ENCODE data around the gene SRPK1.

SRPK1 gene

DNA sequence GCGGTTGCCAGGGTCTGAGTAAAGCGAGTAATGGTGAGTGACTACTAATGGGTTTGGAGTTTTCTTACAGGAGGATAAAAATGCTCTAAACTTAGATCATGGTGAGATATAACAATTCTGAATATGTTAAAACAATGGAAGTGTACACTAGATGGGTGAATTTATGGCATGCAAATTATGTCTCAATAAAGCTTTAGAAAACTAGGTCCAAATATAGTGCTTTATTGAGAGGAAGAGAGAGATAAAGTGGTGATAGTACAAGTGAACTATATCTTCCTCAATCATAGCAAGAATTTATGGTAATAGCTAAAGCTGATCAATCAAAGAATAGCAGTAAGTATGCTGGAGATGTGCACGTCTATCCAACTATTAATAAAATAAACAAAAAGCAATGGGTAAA lies 23.9 kb downstream of the SRPK1 start:
- DNase-seq, result no peak

- no peak for DNase-seq
Observed at GRCh38 chr6:35896228-35896627, 24.7 kb downstream of the SRPK1 start.

GRCh38 chr6:35895560-35895959 lies 25.3 kb downstream of the SRPK1 start:
- DNase-seq, result no peak

- DNase-seq, result no peak
Observed at GRCh38 chr6:35894776-35895175, 26.1 kb downstream of the SRPK1 start.

- DNase-seq, result no peak
Observed at GRCh38 chr6:35893246-35893645, 27.7 kb downstream of the SRPK1 start.

DNA sequence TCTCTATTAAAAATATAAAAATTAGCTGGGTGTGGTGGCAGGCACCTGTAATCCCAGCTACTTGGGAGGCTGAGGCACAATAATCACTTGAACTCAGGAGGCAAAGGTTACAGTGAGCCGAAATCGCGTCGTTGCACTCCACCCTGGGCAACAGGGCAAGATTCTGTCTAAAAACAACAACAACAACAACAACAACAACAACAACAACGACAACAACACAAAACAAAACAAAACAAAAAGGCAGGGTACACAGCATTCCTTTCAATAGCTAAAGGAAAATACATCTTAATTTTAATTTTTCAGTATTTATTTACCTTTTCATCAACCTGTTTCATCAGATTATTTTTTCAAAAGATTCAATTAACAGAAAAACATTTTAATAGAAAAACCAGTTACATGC lies 28.4 kb downstream of the SRPK1 start:
- no peak for DNase-seq

- no peak for DNase-seq
Observed at GRCh38 chr6:35879151-35879550, 41.7 kb downstream of the SRPK1 start.

DNA sequence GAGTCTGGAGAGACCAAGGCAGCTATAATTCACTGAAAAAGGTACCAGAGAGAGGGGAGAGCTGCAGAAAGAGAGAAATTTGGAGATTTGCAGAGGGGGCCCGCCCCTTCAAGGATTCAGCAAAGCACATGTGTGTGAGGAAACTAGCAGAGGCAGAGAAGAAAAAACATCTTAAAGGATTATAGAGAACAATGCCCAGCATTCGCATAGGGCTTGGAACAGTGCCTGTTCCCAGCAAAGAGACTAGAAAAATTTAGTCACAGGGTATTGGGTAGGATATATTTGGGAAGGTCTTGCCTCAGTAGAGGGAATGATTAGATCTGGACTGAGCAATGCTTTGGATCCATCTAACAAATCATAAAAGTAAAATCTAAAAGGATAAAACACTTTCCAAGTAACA lies 44.0 kb downstream of the SRPK1 start:
- no peak for DNase-seq

DNA sequence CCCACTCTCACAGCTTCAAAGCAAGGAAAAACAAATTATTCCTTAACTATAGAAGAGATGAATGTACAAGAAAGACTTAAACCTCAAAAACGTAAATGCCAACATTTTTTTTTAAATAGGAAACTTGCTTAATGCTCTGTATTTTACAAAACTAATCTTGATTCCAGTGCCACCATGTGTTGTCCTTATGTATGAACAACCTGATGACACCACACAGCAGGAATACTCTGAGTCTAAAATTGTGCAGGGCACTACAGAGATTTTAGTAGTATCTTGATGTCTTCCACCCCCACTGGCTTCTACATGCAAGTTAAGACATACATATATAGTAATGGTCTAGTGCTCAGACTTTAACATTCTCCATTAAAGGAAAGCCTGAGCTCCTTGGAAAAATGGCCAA lies 46.2 kb downstream of the SRPK1 start:
- DNase-seq, result no peak

DNA sequence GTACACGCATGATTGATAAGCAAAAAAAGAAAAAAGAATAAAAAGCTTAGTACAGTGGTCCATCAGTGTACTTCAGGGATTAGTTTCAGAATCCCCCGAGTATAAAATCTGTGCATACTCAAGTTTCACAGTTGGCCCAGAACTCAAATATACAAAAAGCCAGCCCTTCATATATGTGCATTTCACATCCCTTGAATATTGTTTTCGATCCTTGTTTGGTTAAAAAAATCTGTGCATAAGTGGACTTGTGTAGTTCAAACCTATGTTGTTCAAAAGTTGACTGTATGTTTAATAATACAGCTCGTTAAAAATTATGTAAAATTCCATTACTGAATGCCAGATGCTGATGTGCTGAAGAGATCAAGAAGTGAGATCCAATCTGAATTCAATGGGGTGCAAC lies 61.5 kb downstream of the SRPK1 start:
- DNase-seq, result no peak

DNA sequence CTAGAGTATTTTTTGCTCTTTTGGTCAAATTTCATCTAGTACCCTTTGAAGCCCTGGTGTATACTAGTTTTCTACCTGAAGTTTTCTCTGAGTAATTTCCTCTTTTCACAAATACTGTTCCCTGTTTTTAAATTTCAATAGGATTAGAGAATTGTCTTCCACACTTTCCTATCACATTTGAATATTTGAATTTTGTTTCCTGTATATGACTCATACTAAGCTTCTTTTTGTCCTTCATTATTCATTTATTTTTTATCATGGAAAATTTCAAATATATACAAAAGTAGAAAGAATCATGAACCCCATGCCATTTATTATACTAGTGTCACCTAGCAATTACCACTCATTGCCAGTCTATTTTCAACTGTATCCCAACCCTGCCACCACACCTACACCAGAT lies 63.0 kb downstream of the SRPK1 start:
- DNase-seq, result no peak

DNA sequence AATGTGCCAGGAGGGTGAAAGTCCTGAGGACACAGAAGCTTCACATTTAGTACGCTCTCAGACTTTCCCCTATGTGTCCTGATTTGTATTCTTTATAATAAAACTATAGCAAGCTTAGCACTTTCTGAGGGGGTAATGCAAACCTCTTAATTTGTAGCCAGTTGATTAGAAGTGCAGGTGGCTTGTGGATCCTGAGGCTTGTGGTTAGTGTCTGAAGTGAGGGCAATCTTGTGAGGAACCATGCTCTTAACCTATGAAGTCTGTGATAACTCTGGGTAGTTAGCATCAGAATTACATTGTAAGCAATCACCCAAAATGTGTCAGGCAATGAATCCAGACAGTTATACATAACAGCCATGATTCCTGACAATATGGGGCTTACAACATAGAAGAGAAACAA lies 64.6 kb downstream of the SRPK1 start:
- DNase-seq, result no peak

GRCh38 chr6:35852994-35853393 lies 67.9 kb downstream of the SRPK1 start:
- DNase-seq, result no peak

DNA sequence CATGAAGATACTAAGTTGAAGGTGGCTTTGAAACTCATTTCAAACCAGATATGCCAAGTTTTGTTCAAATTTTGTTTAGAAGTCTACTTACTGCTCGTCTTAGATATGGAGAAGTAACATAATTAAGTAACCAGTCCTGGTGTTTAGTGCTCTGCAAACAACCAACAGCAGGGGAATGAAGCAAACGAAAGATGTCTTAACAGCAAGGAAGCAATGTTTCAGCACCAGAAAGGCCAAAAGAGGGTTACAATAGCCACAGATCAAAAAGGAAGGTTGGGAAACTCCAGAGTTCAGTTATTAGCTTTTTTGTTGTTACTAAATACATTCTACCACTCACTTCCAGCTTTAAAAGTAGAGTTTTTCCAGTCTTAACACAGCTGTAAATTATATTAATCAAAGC lies 70.7 kb downstream of the SRPK1 start:
- DNase-seq, result no peak

- DNase-seq, result no peak
Observed at GRCh38 chr6:35844290-35844689, 76.6 kb downstream of the SRPK1 start.

DNA sequence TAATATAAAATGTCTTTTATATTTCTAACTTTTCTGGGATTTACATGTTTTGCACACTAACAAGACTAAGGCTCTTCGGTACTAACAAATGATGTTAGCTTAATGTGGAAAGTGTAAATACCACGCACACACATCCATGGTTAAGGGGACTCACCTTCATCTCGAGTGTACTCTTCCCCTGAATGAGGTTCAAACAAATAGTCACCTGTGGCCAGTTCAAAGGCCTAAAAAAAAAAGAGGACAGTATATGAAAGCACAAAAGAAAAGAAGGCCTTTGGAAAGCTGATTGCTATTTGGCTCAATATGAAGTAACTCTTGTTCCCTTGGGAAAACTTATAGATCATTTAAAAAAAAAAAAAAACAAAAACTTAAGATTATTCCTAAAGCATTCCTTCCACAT lies 78.5 kb downstream of the SRPK1 start:
- DNase-seq, result no peak

DNA sequence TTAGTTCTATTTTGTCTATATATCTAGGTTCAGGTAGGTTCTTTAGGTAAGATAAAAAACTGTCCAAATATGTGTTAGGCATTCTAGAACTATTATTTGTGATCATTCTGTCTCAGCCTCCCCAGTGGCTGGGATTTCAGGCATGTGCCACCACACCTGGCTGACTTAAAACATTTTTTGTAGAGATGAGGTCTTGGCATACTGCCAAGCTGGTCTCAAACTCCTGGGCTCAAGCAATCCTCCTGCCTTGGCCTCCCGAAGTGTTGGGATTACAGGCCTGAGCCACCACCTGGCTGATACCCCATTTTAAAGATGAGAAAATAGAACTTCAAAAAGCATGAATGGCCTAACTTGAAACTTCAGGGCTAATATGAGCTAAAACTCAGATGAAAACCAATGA lies 81.9 kb downstream of the SRPK1 start:
- DNase-seq, result no peak

- DNase-seq, result no peak
Observed at GRCh38 chr6:35833536-35833935, 87.4 kb downstream of the SRPK1 start.

DNA sequence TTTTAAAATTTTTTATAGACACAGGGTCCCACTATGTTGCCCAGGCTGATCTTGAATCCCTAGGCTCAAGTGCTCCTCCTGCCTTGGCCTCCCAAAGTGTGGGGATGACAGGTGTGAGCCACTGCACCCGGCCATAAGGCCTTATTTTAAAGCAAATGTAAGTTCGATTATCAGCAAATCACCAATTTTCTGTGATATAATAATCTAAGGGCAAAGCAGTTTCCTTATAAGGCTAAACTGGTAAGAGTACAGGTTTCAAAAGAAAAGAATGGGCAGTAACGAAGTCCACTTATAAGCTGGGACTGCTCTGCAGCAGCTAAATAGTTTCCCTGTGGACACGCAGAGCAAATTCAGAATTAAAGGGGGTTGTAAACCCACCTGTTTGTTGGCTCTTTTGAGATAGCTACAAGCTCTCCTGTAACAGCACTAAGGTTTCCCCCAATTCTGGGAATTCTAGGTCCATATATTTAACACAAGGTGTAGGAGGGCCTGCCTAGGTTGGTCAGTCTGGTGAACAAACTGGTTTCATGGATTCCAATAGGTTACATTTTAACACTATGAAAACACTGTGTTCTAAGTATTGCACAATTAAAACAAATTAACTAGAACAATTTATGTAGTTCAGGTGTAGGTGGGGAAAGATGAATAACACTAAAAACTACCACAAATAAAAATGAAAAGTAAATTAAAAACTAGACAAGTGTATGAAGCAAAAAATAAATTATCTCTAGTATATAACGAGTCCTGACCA lies 89.5 kb downstream of the SRPK1 start:
- no peak for DNase-seq

DNA sequence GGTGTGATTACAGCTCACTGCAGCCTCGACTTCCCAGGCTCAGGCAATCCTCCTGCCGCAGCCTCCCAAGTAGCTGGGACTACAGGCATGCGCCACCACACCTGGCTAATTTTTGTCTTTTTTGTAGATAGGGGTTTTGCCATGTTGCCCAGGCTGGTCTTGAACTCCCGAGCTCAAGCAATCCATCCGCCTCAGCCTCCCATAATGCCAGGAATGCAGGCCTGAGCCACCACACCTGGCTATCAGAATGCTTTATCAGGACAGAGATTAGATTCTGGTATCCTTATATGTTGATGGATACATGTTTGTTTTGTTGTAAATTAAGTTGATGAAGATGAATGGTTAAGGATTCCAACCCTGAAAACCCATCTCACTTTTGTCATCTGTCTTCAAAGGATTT lies 91.6 kb downstream of the SRPK1 start:
- no peak for DNase-seq

DNA sequence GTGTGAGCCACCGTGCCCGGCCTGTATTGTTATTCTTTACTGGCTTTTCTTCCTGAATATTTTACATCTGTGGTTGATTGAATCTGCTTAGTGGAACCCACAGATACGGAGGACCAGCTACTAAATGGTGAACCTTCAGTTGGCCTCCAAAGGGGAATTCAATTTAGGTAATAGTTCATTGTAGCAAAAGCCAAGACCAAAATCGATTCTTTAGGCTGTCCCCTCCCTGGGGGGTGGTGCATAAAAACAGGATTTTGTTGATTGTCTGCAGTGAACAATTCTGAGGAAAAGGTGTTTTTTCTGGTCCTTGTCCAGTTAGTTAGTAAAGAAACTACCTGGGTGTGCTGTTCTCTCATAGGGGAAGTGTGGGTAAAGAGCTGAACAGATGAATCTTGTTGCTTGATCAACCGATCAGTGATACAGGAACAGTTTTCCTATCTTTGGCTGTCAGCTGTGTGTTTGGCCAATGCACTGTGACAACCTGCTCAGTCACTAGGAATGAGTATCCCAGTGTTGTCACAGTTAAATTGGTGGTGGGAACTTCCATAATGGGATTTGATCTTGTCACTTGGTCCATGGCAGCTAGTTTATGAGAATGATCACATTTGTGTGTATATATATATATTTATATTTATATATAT lies 96.2 kb downstream of the SRPK1 start:
- DNase-seq, result no peak

DNA sequence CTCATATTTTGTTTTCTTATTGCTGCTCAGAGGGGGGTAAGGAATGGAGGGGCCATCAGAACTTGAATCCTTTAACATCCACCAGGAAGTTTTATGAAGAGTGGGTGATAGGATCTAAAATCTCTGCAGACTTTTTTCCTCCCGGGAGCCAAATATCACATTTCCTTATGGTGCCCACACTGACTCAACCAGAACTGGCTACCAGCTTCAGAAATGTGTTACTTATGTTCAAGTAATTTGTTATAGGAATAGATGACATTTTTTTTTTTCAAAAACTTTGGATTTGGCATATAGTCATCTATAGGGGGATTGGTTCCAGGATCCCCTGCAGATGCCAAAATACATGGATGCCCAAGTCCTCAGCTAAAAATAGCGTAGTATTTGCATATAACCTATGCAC lies 97.3 kb downstream of the SRPK1 start:
- no peak for DNase-seq

DNA sequence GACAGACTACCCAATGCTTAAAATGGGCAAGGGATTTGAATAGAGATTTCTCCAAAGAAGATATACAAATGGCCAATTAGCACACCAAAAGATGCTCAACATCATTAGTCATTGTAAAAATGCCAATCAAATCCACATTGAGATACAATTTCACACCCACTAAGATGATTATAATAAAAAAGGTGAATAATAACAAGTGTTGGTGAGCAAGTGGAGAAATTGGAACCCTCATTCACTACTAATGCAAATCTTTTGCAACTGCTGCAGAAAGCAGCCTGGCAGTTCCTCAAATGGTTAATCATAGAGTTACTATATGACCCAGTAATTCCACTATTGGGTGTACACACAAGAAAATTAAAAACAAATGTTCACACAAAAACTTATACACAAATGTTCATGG lies 103.4 kb downstream of the SRPK1 start:
- no peak for DNase-seq

DNA sequence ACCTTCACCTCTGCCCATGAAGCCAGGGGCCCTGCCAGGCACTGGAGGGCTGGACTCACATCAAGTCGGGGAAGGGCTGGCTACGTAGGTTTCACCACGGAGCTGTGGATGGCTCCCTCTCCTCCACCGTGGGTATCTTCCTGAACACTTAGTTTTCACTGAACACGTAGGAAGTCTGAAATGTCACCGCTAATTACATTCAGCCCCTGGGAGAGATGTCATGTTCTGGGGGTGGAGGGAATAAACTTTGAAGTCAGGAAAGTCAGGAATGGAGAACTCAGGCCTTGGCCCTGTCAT lies 109.3 kb downstream of the SRPK1 start:
- no peak for DNase-seq

GRCh38 chr6:35810971-35811698 lies 109.8 kb downstream of the SRPK1 start:
- no peak for DNase-seq

Measured in stimulated activated CD4-positive, alpha-beta T cell treated with anti-CD3 and anti-CD28 coated beads, Interleukin-12 subunit alpha, Interleukin-12 subunit beta, amount 100 ng/mL, for 4 hours (primary cell).